ENCODE measurements around the gene CSNK1D.

The CSNK1D gene

DNA sequence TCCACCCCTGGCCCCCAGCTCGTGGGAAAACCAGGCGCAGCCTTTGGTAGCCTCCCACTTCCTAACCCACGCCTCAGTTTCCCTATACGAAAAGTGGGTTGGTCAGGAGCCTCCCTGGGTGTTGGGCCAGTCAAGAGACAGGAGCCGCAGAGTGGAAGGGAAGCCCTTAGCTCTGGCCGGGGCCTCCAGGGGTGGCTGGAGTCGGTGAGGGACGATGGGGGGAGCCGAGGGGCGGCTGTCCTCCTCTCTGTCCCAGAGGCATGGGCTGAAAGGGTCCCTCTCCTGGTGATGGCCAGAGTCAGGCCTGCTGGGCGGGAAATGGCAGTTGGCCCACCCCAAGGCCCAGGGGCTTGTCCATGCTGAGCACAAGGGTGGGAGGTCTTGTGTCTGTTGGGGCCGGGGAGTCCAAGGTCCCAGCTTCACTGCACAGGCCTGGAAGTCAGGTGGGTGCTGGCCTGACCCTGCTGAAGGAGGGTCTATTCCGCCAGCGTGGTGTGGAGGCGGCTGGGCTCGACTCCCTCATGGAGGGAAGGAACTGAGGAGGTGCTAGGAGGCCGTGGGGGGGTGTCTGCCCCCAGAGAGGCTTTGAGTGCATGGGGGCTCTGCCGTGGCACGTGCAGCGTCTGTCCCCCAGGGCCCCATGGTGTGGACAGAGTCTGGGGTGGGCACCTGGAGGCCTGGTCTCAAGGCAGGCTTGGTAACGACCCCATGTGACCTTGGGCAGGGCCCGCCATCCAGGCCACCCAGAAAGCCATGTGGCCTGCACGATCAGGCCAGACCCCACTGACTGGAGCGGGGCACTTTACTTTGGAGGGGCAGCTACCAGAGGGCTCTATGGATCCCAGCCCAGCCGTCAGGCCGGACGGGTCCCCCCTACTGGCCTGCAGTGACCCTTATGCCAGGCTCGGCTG is 43.5 kb downstream of the CSNK1D start:
- Histone ChIP-seq H3K4me1 (ENCODE audit: control insufficient read depth, insufficient read depth, low read length) (no peaks in the 10 kb centered on the region), H3K27ac (ENCODE audit: extremely low read depth, low read depth, low read length) (no peak overlapping the region), H3K9me3 (ENCODE audit: control insufficient read depth, insufficient read depth, low read depth, low read length) (no peaks in the 10 kb centered on the region), H3K36me3 (ENCODE audit: control insufficient read depth in 2 of 2, insufficient read depth in 1 of 2, low read length in 2 of 2) (no peaks in the 10 kb centered on the region), H3K4me3 (ENCODE audit: low read depth, low read length) (no peak overlapping the region)
- ChIA-PET CTCF (interaction anchor here (0.8 to 1.4 kb wide), 2 partner anchors 25 to 180 kb away, joined by 4 to 6 read pairs; no protein-coding TSS in a partner anchor), POLR2A (no interaction called here)
- peak; percentile 68 for TF ChIP-seq GLIS2 (tag by site-specific recombination; IDR thresholded peaks at IDR 0.05)
- no peak for TF ChIP-seq INSM2 (tag by site-specific recombination; IDR thresholded peaks at IDR 0.05)
- peak; percentile 37; the same call in 1 of the 2 replicates for TF ChIP-seq SP2 (tag by site-specific recombination; IDR thresholded peaks at IDR 0.05)
- TF ChIP-seq, protein P1, sequence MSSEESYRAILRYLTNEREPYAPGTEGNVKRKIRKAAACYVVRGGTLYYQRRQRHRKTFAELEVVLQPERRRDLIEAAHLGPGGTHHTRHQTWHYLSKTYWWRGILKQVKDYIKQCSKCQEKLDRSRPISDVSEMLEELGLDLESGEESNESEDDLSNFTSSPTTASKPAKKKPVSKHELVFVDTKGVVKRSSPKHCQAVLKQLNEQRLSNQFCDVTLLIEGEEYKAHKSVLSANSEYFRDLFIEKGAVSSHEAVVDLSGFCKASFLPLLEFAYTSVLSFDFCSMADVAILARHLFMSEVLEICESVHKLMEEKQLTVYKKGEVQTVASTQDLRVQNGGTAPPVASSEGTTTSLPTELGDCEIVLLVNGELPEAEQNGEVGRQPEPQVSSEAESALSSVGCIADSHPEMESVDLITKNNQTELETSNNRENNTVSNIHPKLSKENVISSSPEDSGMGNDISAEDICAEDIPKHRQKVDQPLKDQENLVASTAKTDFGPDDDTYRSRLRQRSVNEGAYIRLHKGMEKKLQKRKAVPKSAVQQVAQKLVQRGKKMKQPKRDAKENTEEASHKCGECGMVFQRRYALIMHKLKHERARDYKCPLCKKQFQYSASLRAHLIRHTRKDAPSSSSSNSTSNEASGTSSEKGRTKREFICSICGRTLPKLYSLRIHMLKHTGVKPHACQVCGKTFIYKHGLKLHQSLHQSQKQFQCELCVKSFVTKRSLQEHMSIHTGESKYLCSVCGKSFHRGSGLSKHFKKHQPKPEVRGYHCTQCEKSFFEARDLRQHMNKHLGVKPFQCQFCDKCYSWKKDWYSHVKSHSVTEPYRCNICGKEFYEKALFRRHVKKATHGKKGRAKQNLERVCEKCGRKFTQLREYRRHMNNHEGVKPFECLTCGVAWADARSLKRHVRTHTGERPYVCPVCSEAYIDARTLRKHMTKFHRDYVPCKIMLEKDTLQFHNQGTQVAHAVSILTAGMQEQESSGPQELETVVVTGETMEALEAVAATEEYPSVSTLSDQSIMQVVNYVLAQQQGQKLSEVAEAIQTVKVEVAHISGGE (tag by site-specific recombination; conservative IDR thresholded peaks at IDR 0.05; ENCODE audit: low read depth) = no peak

GRCh38 chr17:82228842-82229697 is 44.4 kb downstream of the CSNK1D start, which contains the start of gene SLC16A3:
Gene SLC16A3 (plus strand): TSS chr17:82229042. CDS start chr17:82236009, 6,967 bp downstream.
- H3K4me1 ChIP-seq (ENCODE audit: control insufficient read depth, insufficient read depth, low read length) = no peaks in the 10 kb centered on the region
- no peaks in the 10 kb centered on the region for H3K9me3 ChIP-seq (ENCODE audit: control insufficient read depth, insufficient read depth, low read depth, low read length)
- no peak within 1 kb of the TSS for H3K27ac ChIP-seq (ENCODE audit: extremely low read depth, low read depth, low read length)
- TF ChIP-seq ZNF777 (tag by site-specific recombination; IDR thresholded peaks at IDR 0.05; ENCODE audit: borderline replicate concordance) (no peak), ZNF416 (tag by site-specific recombination; IDR thresholded peaks at IDR 0.05) (no peak), ZNF335 (tag by site-specific recombination; conservative IDR thresholded peaks at IDR 0.05) (no peak), ZNF747 (tag by site-specific recombination; IDR thresholded peaks at IDR 0.05) (no peak), OSR2 (tag by site-specific recombination; IDR thresholded peaks at IDR 0.05) (no peak), ZNF302 (tag by site-specific recombination; IDR thresholded peaks at IDR 0.05; ENCODE audit: low read depth) (no peak), ZNF768 (tag by site-specific recombination; IDR thresholded peaks at IDR 0.05) (no peak), KLF1 (tag by site-specific recombination; IDR thresholded peaks at IDR 0.05) (no peak), CTCF (tag by site-specific recombination; IDR thresholded peaks at IDR 0.05) (no peak), ZNF223 (tag by site-specific recombination; IDR thresholded peaks at IDR 0.05) (no peak), TCF7L2 (IDR thresholded peaks at IDR 0.05; ENCODE audit: borderline replicate concordance, low read depth, low read length) (no peak), ZNF24 (tag by site-specific recombination; IDR thresholded peaks at IDR 0.05) (no peak), ZNF423 (tag by site-specific recombination; IDR thresholded peaks at IDR 0.05) (no peak), KLF16 (tag by site-specific recombination; IDR thresholded peaks at IDR 0.05) (no peak)
- TF ChIP-seq, protein P2, sequence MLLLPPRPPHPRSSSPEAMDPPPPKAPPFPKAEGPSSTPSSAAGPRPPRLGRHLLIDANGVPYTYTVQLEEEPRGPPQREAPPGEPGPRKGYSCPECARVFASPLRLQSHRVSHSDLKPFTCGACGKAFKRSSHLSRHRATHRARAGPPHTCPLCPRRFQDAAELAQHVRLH (tag by site-specific recombination; IDR thresholded peaks at IDR 0.05) = no peak
- CTCF ChIA-PET = interaction anchor here (0.6 to 1.4 kb wide), 3 partner anchors 10 to 32 kb away, joined by 3 to 6 read pairs (median 3); no protein-coding TSS in a partner anchor
- POLR2A ChIA-PET = interaction anchor here (0.5 kb wide), 1 partner anchor 97 kb away, joined by 3 read pairs; no protein-coding TSS in a partner anchor
- no peaks in the 10 kb centered on the region for H3K36me3 ChIP-seq (ENCODE audit: control insufficient read depth in 2 of 2, insufficient read depth in 1 of 2, low read length in 2 of 2)
- no peak within 1 kb of the TSS for H3K4me3 ChIP-seq (ENCODE audit: low read depth, low read length)
